HFFc6 (cell line): ENCODE results near the gene PDE6B. TPM values are rescaled to one million over a fixed set of nuclear protein-coding genes. Genes with fewer than 3 reads are reported as not detected.

Experiments used
- DNase-seq: peaks from one replicate; pipeline ENCODE4 v3.0.0-alpha.2; 2018
- H3K27ac Mint-ChIP-seq: 2 replicates; pipeline ENCODE4 v1.8.0; 2020; ENCODE audit warnings: mild to moderate bottlenecking, mixed read lengths
- H3K27me3 Mint-ChIP-seq: 2 replicates; pipeline ENCODE4 v1.8.0; 2021; ENCODE audit warnings: mild to moderate bottlenecking, moderate library complexity, mixed read lengths; ENCODE audit not compliant: insufficient read depth
- H3K36me3 Mint-ChIP-seq: 2 replicates; pipeline ENCODE4 v1.8.0; 2021; ENCODE audit warnings: low read depth, mixed read lengths
- H3K4me1 Mint-ChIP-seq: 2 replicates; pipeline ENCODE4 v1.8.0; 2020; ENCODE audit warnings: low read depth, mixed read lengths
- H3K4me3 Mint-ChIP-seq: 2 replicates; pipeline ENCODE4 v1.8.0; 2020; ENCODE audit warnings: mild to moderate bottlenecking, moderate library complexity, mixed read lengths
- H3K9me3 Mint-ChIP-seq: 2 replicates; pipeline ENCODE4 v1.8.0; 2020; ENCODE audit warnings: mild to moderate bottlenecking, mixed read lengths
- total RNA-seq, 6 experiments: library from RNA; stranded (reverse); fragmentation: NEBNext Ultra II Directional; extraction: Animal tissue kit (Norgen Biotek cat#: 25700); gene quantifications; 2 replicates in 1 of 6; 3 replicates in 5 of 6; pipeline ENCODE4 v1.2.3, GENCODE V29; 2021
- TF ChIP-seq, protein P1 (sequence below): fragments of 200-600 bp; sonication (generic); IDR thresholded peaks from 2 replicates; pipeline ENCODE4 v1.5.0; 2021; ENCODE audit warnings: antibody characterized with exemption, mild to moderate bottlenecking

The PDE6B gene
- total RNA-seq, 6 experiments from 2014 or later: not detected

DNA sequence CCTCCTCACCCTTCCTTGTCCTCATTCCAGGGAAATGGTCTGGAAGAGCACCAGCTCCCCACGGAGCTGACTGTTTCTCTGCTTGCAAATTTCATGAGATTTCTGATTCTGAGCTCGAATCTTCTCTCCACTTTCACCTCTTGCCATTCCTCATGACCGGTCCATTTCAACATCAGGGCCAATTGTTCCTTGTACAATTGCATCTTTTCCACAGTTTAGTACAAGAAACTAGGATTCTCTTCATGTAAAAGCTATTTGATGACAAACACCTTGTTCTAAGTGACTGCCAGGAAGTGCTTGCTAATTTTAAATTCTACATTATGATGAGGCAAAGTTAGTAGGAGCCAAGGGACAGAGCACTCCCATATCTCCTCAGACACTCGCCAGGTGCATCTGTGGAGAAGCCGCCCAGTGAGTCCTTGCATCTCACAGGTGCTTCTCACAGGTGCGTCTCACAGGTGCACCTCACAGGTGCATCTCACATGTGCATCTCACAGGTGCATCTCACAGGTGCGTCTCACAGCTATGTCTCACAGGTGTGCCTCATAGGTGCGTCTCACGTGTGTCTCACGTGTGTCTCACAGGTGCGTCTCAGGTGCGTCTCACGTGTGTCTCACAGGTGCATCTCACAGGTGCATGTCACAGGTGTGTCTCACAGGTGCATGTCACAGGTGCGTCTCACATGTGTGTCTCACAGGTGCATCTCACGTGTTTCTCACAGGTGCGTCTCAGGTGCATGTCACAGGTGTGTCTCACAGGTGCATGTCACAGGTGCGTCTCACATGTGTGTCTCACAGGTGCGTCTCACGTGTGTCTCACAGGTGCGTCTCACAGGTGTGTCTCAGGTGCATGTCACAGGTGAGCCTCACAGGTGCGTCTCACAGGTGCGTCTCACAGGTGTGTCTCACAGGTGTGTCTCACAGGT is 3.0 kb upstream of the PDE6B start:
- H3K4me3 Mint-ChIP-seq: no peak overlapping the region
- TF ChIP-seq, protein P1, sequence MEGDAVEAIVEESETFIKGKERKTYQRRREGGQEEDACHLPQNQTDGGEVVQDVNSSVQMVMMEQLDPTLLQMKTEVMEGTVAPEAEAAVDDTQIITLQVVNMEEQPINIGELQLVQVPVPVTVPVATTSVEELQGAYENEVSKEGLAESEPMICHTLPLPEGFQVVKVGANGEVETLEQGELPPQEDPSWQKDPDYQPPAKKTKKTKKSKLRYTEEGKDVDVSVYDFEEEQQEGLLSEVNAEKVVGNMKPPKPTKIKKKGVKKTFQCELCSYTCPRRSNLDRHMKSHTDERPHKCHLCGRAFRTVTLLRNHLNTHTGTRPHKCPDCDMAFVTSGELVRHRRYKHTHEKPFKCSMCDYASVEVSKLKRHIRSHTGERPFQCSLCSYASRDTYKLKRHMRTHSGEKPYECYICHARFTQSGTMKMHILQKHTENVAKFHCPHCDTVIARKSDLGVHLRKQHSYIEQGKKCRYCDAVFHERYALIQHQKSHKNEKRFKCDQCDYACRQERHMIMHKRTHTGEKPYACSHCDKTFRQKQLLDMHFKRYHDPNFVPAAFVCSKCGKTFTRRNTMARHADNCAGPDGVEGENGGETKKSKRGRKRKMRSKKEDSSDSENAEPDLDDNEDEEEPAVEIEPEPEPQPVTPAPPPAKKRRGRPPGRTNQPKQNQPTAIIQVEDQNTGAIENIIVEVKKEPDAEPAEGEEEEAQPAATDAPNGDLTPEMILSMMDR: no peak
- peaks cover 22% of the 10 kb centered on the region for H3K9me3 Mint-ChIP-seq
- H3K27ac Mint-ChIP-seq: no peak overlapping the region
- 0 out of 2 replicates have a peak, but pooled peaks cover 4% of the 10 kb centered on the region for H3K36me3 Mint-ChIP-seq
- no peak for DNase-seq
- H3K4me1 Mint-ChIP-seq: no peaks in the 10 kb centered on the region
- H3K27me3 Mint-ChIP-seq: peaks cover 7% of the 10 kb centered on the region

DNA sequence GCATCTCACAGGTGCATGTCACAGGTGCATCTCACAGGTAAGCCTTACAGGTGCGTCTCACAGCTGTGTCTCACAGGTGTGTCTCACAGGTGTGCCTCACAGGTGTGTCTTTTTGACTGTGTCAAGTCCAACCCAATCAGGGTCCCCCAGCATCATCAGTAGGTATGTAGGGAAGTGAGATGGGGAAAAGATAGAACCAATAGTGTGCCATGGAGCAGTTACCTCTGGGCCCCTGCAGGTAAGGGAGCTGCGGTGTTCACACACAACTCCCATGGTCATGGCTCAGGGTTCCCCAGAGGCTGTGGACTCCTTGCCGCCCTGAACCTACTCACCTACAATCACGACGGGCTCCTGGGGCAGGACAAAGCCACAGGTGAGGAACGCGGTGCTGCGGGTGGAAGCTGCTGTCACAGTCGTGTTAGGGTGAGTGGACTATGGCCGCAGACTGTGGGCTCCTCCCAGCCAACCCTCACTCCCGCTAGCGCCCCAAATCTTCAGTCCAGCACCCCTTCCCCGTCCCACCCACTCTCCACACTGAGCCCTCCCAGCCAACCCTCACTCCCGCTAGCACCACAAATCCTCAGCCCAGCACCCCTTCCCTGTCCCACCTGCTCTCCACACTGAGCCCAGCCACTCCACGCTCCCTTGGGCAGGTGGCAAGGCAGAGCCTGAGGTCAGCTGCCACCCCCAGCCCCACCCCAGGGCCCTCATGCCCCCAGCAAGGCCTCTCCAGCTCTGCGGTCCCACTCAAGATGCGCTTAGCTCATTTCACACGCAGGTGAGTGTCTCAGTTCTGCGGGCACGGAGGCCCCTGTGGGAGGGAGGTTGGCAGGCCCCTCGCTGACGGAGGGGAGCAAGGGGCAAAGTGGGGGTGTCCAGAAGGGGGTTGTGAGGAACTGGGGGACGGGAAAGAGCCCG is 2.1 kb upstream of the PDE6B start:
- no peaks in the 10 kb centered on the region for H3K4me1 Mint-ChIP-seq
- H3K27me3 Mint-ChIP-seq: peaks cover 7% of the 10 kb centered on the region
- peaks cover 16% of the 10 kb centered on the region for H3K9me3 Mint-ChIP-seq
- H3K27ac Mint-ChIP-seq: no peak overlapping the region
- H3K4me3 Mint-ChIP-seq: no peak overlapping the region
- TF ChIP-seq, protein P1: no peak
- H3K36me3 Mint-ChIP-seq: 0 out of 2 replicates have a peak, but pooled peaks cover 4% of the 10 kb centered on the region
- no peak for DNase-seq

DNA sequence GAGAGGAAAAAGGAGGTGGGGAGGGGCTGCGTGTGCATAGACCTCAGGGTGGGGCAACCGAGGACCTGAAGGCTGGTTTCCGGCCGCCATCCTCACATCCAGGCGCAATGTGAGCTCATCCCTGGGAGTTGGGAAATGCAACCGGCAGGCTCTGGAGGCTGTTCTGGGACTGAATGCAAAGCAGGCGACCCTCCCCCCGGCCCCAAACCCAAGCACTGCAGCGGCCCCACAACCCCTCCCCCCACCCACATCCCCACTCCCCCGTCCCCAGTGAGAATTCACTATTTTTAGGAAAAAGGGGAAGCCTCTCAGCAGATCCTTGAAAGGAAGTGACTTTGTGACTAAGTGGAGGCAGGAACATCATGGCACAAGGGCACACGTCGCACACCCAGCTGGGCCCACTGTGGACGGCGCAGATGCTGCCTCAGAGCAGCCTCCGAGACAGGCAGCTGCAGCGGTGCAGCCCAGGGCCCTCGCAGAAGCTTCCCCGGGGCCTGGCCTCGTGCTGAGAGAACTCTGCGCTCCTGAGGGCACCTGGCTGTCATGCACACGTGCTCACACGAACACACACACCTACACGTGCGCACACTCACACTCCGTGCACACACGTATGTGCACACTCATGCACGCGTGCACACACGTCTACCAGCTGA is 1.3 kb upstream of the PDE6B start:
- H3K36me3 Mint-ChIP-seq: 0 out of 2 replicates have a peak, but pooled peaks cover 4% of the 10 kb centered on the region
- peaks cover 16% of the 10 kb centered on the region for H3K9me3 Mint-ChIP-seq
- TF ChIP-seq, protein P1: no peak
- peaks cover 7% of the 10 kb centered on the region for H3K27me3 Mint-ChIP-seq
- no peak overlapping the region for H3K27ac Mint-ChIP-seq
- no peaks in the 10 kb centered on the region for H3K4me1 Mint-ChIP-seq
- no peak overlapping the region for H3K4me3 Mint-ChIP-seq
- no peak for DNase-seq

DNA sequence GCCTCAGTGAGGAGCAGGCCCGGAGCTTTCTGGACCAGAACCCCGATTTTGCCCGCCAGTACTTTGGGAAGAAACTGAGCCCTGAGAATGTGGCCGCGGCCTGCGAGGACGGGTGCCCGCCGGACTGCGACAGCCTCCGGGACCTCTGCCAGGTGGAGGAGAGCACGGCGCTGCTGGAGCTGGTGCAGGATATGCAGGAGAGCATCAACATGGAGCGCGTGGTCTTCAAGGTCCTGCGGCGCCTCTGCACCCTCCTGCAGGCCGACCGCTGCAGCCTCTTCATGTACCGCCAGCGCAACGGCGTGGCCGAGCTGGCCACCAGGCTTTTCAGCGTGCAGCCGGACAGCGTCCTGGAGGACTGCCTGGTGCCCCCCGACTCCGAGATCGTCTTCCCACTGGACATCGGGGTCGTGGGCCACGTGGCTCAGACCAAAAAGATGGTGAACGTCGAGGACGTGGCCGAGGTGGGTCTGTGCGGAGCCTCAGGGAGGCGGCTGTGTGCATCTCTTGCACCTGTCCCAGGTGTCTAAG is 323 bp downstream of the PDE6B start:
- H3K4me3 Mint-ChIP-seq: no peak overlapping the region
- H3K27ac Mint-ChIP-seq: no peak overlapping the region
- H3K27me3 Mint-ChIP-seq: peaks cover 7% of the 10 kb centered on the region
- 0 out of 2 replicates have a peak, but pooled peaks cover 4% of the 10 kb centered on the region for H3K36me3 Mint-ChIP-seq
- no peaks in the 10 kb centered on the region for H3K4me1 Mint-ChIP-seq
- H3K9me3 Mint-ChIP-seq: peaks cover 26% of the 10 kb centered on the region
- no peak for DNase-seq
- TF ChIP-seq, protein P1: no peak
